GM23338 (cell line): ENCODE results near the gene FKRP.
"Not testable (repeated sequence)": the region's sequence is repeated elsewhere in the genome, so short reads cannot be mapped to it uniquely, and the experiment has no call there.

Experiments used
- CREB1 ChIP-seq: fragments of 250-450 bp; sonication (Bioruptor Pico); IDR thresholded peaks from 2 replicates; pipeline ENCODE4 v1.5.0; 2020; ENCODE audit warnings: low read depth, mild to moderate bottlenecking, moderate library complexity
- TF ChIP-seq, protein P1 (sequence below), 2 experiments: fragments of 200-600 bp in 1 of 2; sonication (generic) in 1 of 2; conservative IDR thresholded peaks; 2 replicates each; pipeline versions ENCODE4 v1.5.1 to v1.6.1; 2016 to 2017; ENCODE audit warnings: antibody characterized with exemption in 2 of 2, low read depth in 2 of 2, mild to moderate bottlenecking in 2 of 2, moderate library complexity in 1 of 2
- TF ChIP-seq, protein P2 (sequence below): IDR thresholded peaks from one replicate; pipeline ENCODE4 v1.6.1; 2018; ENCODE audit warnings: antibody characterized with exemption; ENCODE audit not compliant: unreplicated experiment

DNA sequence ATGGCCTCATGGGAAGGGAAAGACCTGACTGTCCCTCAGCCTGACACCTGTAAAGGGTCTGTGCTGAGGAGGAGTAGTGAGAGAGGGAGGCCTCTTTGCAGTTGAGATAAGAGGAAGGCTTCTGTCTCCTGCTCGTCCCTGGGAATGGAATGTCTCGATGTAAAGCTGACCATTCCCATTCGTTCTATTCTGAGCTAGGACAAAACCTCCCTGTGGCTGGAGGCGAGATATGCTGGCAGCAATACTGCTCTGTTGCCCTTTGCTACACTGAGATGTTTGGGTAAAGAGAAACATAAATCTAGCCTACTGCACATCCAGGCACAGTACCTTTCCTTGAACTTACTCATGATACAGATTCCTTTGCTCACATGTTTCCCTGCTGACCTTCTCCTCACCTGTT lies 22.9 kb downstream of the FKRP start:
- TF ChIP-seq, protein P1, sequence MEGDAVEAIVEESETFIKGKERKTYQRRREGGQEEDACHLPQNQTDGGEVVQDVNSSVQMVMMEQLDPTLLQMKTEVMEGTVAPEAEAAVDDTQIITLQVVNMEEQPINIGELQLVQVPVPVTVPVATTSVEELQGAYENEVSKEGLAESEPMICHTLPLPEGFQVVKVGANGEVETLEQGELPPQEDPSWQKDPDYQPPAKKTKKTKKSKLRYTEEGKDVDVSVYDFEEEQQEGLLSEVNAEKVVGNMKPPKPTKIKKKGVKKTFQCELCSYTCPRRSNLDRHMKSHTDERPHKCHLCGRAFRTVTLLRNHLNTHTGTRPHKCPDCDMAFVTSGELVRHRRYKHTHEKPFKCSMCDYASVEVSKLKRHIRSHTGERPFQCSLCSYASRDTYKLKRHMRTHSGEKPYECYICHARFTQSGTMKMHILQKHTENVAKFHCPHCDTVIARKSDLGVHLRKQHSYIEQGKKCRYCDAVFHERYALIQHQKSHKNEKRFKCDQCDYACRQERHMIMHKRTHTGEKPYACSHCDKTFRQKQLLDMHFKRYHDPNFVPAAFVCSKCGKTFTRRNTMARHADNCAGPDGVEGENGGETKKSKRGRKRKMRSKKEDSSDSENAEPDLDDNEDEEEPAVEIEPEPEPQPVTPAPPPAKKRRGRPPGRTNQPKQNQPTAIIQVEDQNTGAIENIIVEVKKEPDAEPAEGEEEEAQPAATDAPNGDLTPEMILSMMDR (conservative IDR thresholded peaks at IDR 0.05; ENCODE audit: low read depth in 2 of 2) = not testable (repeated sequence)
- TF ChIP-seq, protein P2, sequence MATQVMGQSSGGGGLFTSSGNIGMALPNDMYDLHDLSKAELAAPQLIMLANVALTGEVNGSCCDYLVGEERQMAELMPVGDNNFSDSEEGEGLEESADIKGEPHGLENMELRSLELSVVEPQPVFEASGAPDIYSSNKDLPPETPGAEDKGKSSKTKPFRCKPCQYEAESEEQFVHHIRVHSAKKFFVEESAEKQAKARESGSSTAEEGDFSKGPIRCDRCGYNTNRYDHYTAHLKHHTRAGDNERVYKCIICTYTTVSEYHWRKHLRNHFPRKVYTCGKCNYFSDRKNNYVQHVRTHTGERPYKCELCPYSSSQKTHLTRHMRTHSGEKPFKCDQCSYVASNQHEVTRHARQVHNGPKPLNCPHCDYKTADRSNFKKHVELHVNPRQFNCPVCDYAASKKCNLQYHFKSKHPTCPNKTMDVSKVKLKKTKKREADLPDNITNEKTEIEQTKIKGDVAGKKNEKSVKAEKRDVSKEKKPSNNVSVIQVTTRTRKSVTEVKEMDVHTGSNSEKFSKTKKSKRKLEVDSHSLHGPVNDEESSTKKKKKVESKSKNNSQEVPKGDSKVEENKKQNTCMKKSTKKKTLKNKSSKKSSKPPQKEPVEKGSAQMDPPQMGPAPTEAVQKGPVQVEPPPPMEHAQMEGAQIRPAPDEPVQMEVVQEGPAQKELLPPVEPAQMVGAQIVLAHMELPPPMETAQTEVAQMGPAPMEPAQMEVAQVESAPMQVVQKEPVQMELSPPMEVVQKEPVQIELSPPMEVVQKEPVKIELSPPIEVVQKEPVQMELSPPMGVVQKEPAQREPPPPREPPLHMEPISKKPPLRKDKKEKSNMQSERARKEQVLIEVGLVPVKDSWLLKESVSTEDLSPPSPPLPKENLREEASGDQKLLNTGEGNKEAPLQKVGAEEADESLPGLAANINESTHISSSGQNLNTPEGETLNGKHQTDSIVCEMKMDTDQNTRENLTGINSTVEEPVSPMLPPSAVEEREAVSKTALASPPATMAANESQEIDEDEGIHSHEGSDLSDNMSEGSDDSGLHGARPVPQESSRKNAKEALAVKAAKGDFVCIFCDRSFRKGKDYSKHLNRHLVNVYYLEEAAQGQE = not testable (repeated sequence)
- TF ChIP-seq CREB1 (CRISPR knock-in tag) = not testable (repeated sequence)
